Neural cell (in vitro differentiated cells): Measurements from ENCODE around the gene IL6ST. TPM values are rescaled to one million over a fixed set of nuclear protein-coding genes. Genes with fewer than 3 reads are reported as not detected.

ENCODE experiments used
- H2AFZ ChIP-seq: fragments of 200-600, 300-800 bp; sonication (generic), shearing (Covaris generic); 2 replicates; pipeline ENCODE4 v1.6.0; 2014; ENCODE audit warnings: low read depth, mild to moderate bottlenecking, antibody characterized with exemption, low read length, moderate library complexity
- H3F3A ChIP-seq: fragments of 200-600 bp; shearing (Covaris generic); 2 replicates; pipeline ENCODE4 v1.6.1; 2016; ENCODE audit warnings: mild to moderate bottlenecking, moderate library complexity, mixed read lengths, antibody characterized with exemption, low read length; ENCODE audit not compliant: insufficient read depth, poor library complexity, severe bottlenecking
- H3K27ac ChIP-seq: fragments of 200-600, 300-800 bp; sonication (generic), shearing (Covaris generic); 2 replicates; pipeline ENCODE4 v1.5.1; 2014; ENCODE audit warnings: mild to moderate bottlenecking, low read length, moderate library complexity
- H3K27me3 ChIP-seq: fragments of 300-800, 200-600 bp; sonication (generic), shearing (Covaris generic); 2 replicates; pipeline ENCODE4 v1.6.0; 2014; ENCODE audit warnings: mild to moderate bottlenecking, low read depth, low read length, moderate library complexity; ENCODE audit not compliant: insufficient read depth
- H3K36me3 ChIP-seq: fragments of 300-800, 200-600 bp; sonication (generic), shearing (Covaris generic); 2 replicates; pipeline ENCODE4 v1.5.1; 2014; ENCODE audit warnings: mild to moderate bottlenecking, antibody characterized with exemption, low read length, moderate library complexity; ENCODE audit not compliant: insufficient read depth
- H3K4me2 ChIP-seq: fragments of 300-800, 200-600 bp; sonication (generic), shearing (Covaris generic); 2 replicates; pipeline ENCODE4 v1.6.0; 2014; ENCODE audit warnings: mild to moderate bottlenecking, low read length
- H3K4me3 ChIP-seq: fragments of 300-800, 200-600 bp; sonication (generic), shearing (Covaris generic); 2 replicates; pipeline ENCODE4 v1.5.1; 2014; ENCODE audit warnings: mild to moderate bottlenecking, low read length, moderate library complexity
- H3K79me2 ChIP-seq: fragments of 200-600 bp; shearing (Covaris generic); replicated peaks from 2 replicates; pipeline ENCODE4 v1.6.0; 2014; ENCODE audit warnings: mild to moderate bottlenecking, low read length, moderate library complexity; ENCODE audit not compliant: insufficient read depth
- H3K9ac ChIP-seq: fragments of 300-800, 200-600 bp; sonication (generic), shearing (Covaris generic); 2 replicates; pipeline ENCODE4 v1.6.1; 2016; ENCODE audit warnings: mild to moderate bottlenecking, low read length, mixed read lengths
- H3K9me2 ChIP-seq: fragments of 200-600 bp; shearing (Covaris generic); 2 replicates; pipeline ENCODE4 v1.6.1; 2016; ENCODE audit warnings: mild to moderate bottlenecking, low read length, mixed read lengths; ENCODE audit not compliant: insufficient read depth
- H3K9me3 ChIP-seq: fragments of 200-600, 300-800 bp; sonication (generic), shearing (Covaris generic); 2 replicates; pipeline ENCODE4 v1.6.1; 2016; ENCODE audit warnings: mild to moderate bottlenecking, mixed run types, low read length, moderate library complexity, mixed read lengths
- H4K20me1 ChIP-seq: fragments of 200-600 bp; shearing (Covaris generic); 2 replicates; pipeline ENCODE4 v1.6.1; 2016; ENCODE audit warnings: mild to moderate bottlenecking, mixed run types; ENCODE audit not compliant: insufficient read depth
- CTCF ChIP-seq: fragments of 450-650 bp; IDR thresholded peaks from 2 replicates; pipeline ENCODE4 v1.5.1; 2014; ENCODE audit warnings: antibody characterized with exemption, mild to moderate bottlenecking, moderate library complexity; ENCODE audit not compliant: poor library complexity, severe bottlenecking
- EP300 ChIP-seq: fragments of 450-650 bp; conservative IDR thresholded peaks from 2 replicates; pipeline ENCODE4 v1.6.1; 2014; ENCODE audit warnings: antibody characterized with exemption, mild to moderate bottlenecking, moderate library complexity; ENCODE audit not compliant: poor library complexity, severe bottlenecking
- EZH2 ChIP-seq: fragments of 200-600, 300-800 bp; shearing (Covaris generic), sonication (generic); IDR thresholded peaks from 2 replicates; pipeline ENCODE4 v1.6.1; 2014; ENCODE audit warnings: antibody characterized with exemption, low read length, borderline replicate concordance, mild to moderate bottlenecking; ENCODE audit not compliant: insufficient read depth, poor library complexity, severe bottlenecking
- MXI1 ChIP-seq: fragments of 450-650 bp; conservative IDR thresholded peaks from 2 replicates; pipeline ENCODE4 v1.6.1; 2014; ENCODE audit warnings: antibody characterized with exemption, mild to moderate bottlenecking; ENCODE audit not compliant: poor library complexity, severe bottlenecking
- POLR2AphosphoS5 ChIP-seq: IDR thresholded peaks from 2 replicates; pipeline ENCODE4 v1.6.1; 2012
- RAD21 ChIP-seq: fragments of 450-650 bp; conservative IDR thresholded peaks from 2 replicates; pipeline ENCODE4 v1.6.1; 2014; ENCODE audit warnings: antibody characterized with exemption, mild to moderate bottlenecking, moderate library complexity
- REST ChIP-seq: IDR thresholded peaks from 2 replicates; pipeline ENCODE4 v1.6.1; 2012; ENCODE audit warnings: borderline replicate concordance
- SMC3 ChIP-seq: fragments of 450-650 bp; conservative IDR thresholded peaks from 2 replicates; pipeline ENCODE4 v1.6.1; 2014; ENCODE audit warnings: antibody characterized with exemption, mild to moderate bottlenecking, moderate library complexity; ENCODE audit not compliant: poor library complexity
- TAF1 ChIP-seq: IDR thresholded peaks from 2 replicates; pipeline ENCODE4 v1.6.1; 2012; ENCODE audit warnings: low read depth
- polyA plus RNA-seq: library from polyadenylated mRNA; depleted of rRNA; stranded (reverse); fragments of >200 nt; gene quantifications from 2 replicates; pipeline ENCODE4 v1.2.3, GENCODE V29; 2014

Gene IL6ST
- polyA plus RNA-seq, 1 donor from 2014 or later = 19.7 TPM

- H3K4me2 ChIP-seq = no peak overlapping the region
- no peaks in the 10 kb centered on the region for H3K9me2 ChIP-seq
- H4K20me1 ChIP-seq = no peaks in the 10 kb centered on the region
- H3K36me3 ChIP-seq = no peaks in the 10 kb centered on the region
- no peaks in the 10 kb centered on the region for H3F3A ChIP-seq
- H2AFZ ChIP-seq = no peak overlapping the region
- H3K27me3 ChIP-seq = no peaks in the 10 kb centered on the region
- TF ChIP-seq RAD21 = no peak
- no peak for TF ChIP-seq EZH2
- no peak for TF ChIP-seq TAF1
- no peak for TF ChIP-seq REST
- no peak for TF ChIP-seq EP300
- TF ChIP-seq SMC3 = no peak
- no peak for TF ChIP-seq CTCF
- no peak for TF ChIP-seq POLR2AphosphoS5
- no peak for TF ChIP-seq MXI1
- H3K9ac ChIP-seq = no peak overlapping the region
- no peaks in the 10 kb centered on the region for H3K9me3 ChIP-seq
- no peak overlapping the region for H3K27ac ChIP-seq
- H3K79me2 ChIP-seq = no peaks in the 10 kb centered on the region
- no peak overlapping the region for H3K4me3 ChIP-seq
Measured at GRCh38 chr5:56028708-56029107, 33.9 kb upstream of the IL6ST start.

GRCh38 chr5:56026863-56027300 lies 32.1 kb upstream of the IL6ST start:
- Histone ChIP-seq H3K9me2 (no peaks in the 10 kb centered on the region), H3K27me3 (no peaks in the 10 kb centered on the region), H3K9ac (no peak overlapping the region), H3K9me3 (no peaks in the 10 kb centered on the region), H3F3A (no peaks in the 10 kb centered on the region), H3K36me3 (no peaks in the 10 kb centered on the region), H3K4me2 (no peak overlapping the region), H3K27ac (no peak overlapping the region), H2AFZ (no peak overlapping the region), H4K20me1 (no peaks in the 10 kb centered on the region), H3K79me2 (no peaks in the 10 kb centered on the region), H3K4me3 (no peak overlapping the region)
- no peak for TF ChIP-seq CTCF
- no peak for TF ChIP-seq TAF1
- no peak for TF ChIP-seq EZH2
- no peak for TF ChIP-seq MXI1
- TF ChIP-seq SMC3 = no peak
- TF ChIP-seq POLR2AphosphoS5 = no peak
- no peak for TF ChIP-seq EP300
- no peak for TF ChIP-seq RAD21
- TF ChIP-seq REST = no peak
